Retinal pigment epithelial cell (primary cell): ENCODE results near the gene DQX1.

Source experiments
- DNase-seq: peaks from one replicate; pipeline ENCODE4 v3.0.0-alpha.2; 2010; ENCODE audit warnings: low read depth
- H3K4me3 ChIP-seq: 2 replicates; pipeline ENCODE4 v1.5.1; 2011; ENCODE audit warnings: mild to moderate bottlenecking, low read length, control low read depth, moderate library complexity
- TF ChIP-seq, protein P1 (sequence below): conservative IDR thresholded peaks from 2 replicates; pipeline ENCODE4 v1.5.1; 2011; ENCODE audit warnings: low read depth, low read length, control low read depth, inconsistent platforms

The DQX1 gene

GRCh38 chr2:74538881-74539339, 12.9 kb upstream of the DQX1 start:
- TF ChIP-seq, protein P1, sequence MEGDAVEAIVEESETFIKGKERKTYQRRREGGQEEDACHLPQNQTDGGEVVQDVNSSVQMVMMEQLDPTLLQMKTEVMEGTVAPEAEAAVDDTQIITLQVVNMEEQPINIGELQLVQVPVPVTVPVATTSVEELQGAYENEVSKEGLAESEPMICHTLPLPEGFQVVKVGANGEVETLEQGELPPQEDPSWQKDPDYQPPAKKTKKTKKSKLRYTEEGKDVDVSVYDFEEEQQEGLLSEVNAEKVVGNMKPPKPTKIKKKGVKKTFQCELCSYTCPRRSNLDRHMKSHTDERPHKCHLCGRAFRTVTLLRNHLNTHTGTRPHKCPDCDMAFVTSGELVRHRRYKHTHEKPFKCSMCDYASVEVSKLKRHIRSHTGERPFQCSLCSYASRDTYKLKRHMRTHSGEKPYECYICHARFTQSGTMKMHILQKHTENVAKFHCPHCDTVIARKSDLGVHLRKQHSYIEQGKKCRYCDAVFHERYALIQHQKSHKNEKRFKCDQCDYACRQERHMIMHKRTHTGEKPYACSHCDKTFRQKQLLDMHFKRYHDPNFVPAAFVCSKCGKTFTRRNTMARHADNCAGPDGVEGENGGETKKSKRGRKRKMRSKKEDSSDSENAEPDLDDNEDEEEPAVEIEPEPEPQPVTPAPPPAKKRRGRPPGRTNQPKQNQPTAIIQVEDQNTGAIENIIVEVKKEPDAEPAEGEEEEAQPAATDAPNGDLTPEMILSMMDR = no peak
- no peak overlapping the region for H3K4me3 ChIP-seq
- DNase-seq = no peak

GRCh38 chr2:74537140-74537539, 11.1 kb upstream of the DQX1 start:
- DNase-seq = no peak
- TF ChIP-seq, protein P1 = no peak
- no peak overlapping the region for H3K4me3 ChIP-seq

DNA sequence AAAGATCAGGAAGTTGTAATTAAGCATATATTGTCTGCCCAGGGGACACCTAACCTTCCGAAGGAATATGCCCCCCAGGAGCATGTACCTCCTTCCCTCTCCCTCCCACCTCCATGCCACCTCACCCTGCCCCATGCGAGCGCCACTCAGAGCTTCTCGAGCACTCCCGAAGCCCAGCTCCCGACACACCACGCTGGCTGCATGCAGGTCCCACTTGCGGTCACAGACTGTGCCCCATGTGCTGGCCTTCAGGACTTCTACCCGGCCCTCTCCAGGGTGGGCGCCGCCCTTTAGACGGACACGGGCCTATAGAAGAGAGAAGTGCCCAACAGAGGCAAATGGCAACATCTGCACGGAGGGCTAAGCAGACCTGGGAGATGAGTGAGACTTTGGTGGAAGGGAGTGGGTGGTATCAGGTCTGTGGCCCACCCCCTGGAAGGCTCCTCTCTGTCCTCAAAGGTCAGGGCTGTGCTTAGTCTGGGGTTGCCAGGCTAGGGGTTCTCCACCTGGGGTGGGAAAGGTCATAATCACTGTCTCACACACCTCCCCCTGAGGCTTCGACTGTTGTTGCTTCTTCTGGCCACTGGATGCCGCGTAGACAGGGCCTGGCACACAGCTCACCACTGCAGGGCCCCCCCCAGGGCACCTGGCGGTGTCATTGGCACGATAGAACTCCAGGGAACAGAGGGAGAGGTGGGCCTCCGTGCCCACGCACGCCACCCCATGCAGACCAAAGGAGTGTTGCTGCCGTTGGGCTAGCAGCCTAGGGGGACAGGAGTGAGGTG, 10.3 kb upstream of the DQX1 start:
- no peak overlapping the region for H3K4me3 ChIP-seq
- no peak for DNase-seq

GRCh38 chr2:74535440-74535965, 9.5 kb upstream of the DQX1 start:
- no peak for DNase-seq
- no peak overlapping the region for H3K4me3 ChIP-seq
- TF ChIP-seq, protein P1 = no peak

More for the DNA sequence above, 10.3 kb upstream of the DQX1 start:
- TF ChIP-seq, protein P1 = no peak

- TF ChIP-seq, protein P1 = no peak
- no peak overlapping the region for H3K4me3 ChIP-seq
- DNase-seq = no peak
These were observed 8.4 kb upstream of the DQX1 start for GRCh38 chr2:74534411-74534810.

- no peak overlapping the region for H3K4me3 ChIP-seq
- TF ChIP-seq, protein P1 = no peak
- DNase-seq = no peak
These were observed 7.4 kb upstream of the DQX1 start for GRCh38 chr2:74533464-74533863.

GRCh38 chr2:74532222-74532621, 6.2 kb upstream of the DQX1 start:
- TF ChIP-seq, protein P1 = peak; percentile 25
- no peak overlapping the region for H3K4me3 ChIP-seq
- DNase-seq = no peak
